Ishikawa (cell line): ENCODE results near the gene KNTC1.

Experiments used
- CEBPB ChIP-seq: IDR thresholded peaks from 2 replicates; pipeline ENCODE4 v1.6.1; 2012
- CREB1 ChIP-seq: IDR thresholded peaks from 2 replicates; pipeline ENCODE4 v1.6.1; 2012; ENCODE audit warnings: low read depth
- EGR1 ChIP-seq: IDR thresholded peaks from 2 replicates; pipeline ENCODE4 v1.6.1; 2012
- EP300 ChIP-seq: IDR thresholded peaks from 2 replicates; pipeline ENCODE4 v1.6.1; 2012; ENCODE audit warnings: borderline replicate concordance
- FOXM1 ChIP-seq: IDR thresholded peaks from 2 replicates; pipeline ENCODE4 v1.6.1; 2012; ENCODE audit warnings: low read depth, borderline replicate concordance
- MAX ChIP-seq: IDR thresholded peaks from 2 replicates; pipeline ENCODE4 v1.6.1; 2012
- NFIC ChIP-seq: IDR thresholded peaks from 2 replicates; pipeline ENCODE4 v1.6.1; 2012
- RAD21 ChIP-seq: IDR thresholded peaks from 2 replicates; pipeline ENCODE4 v1.6.1; 2012; ENCODE audit warnings: low read depth
- REST ChIP-seq: IDR thresholded peaks from 2 replicates; pipeline ENCODE4 v1.6.1; 2012; ENCODE audit warnings: low read depth, mild to moderate bottlenecking
- TAF1 ChIP-seq: IDR thresholded peaks from 2 replicates; pipeline ENCODE4 v1.6.1; 2012; ENCODE audit warnings: low read depth, mild to moderate bottlenecking
- TCF12 ChIP-seq: IDR thresholded peaks from 2 replicates; pipeline ENCODE4 v1.6.1; 2012; ENCODE audit warnings: low read depth
- TEAD4 ChIP-seq: IDR thresholded peaks from 2 replicates; pipeline ENCODE4 v1.6.1; 2012
- USF1 ChIP-seq: IDR thresholded peaks from 2 replicates; pipeline ENCODE4 v1.6.1; 2012
- YY1 ChIP-seq: IDR thresholded peaks from 2 replicates; pipeline ENCODE4 v1.6.1; 2012; ENCODE audit warnings: low read depth
- ZBTB7A ChIP-seq: IDR thresholded peaks from 2 replicates; pipeline ENCODE4 v1.6.1; 2012; ENCODE audit warnings: low read depth

The KNTC1 gene

GRCh38 chr12:122563361-122563760 is 36.3 kb downstream of the KNTC1 start:
- TF ChIP-seq NFIC: no peak
- TF ChIP-seq TEAD4: no peak
- TF ChIP-seq FOXM1: no peak
- TF ChIP-seq TAF1: no peak
- no peak for TF ChIP-seq REST
- TF ChIP-seq USF1: no peak
- TF ChIP-seq CEBPB: no peak
- TF ChIP-seq EGR1: no peak
- TF ChIP-seq RAD21: no peak
- no peak for TF ChIP-seq CREB1
- TF ChIP-seq ZBTB7A: no peak
- TF ChIP-seq MAX: no peak
- TF ChIP-seq YY1: no peak
- no peak for TF ChIP-seq TCF12
- TF ChIP-seq EP300: no peak

GRCh38 chr12:122569288-122569687 is 42.2 kb downstream of the KNTC1 start:
- TF ChIP-seq ZBTB7A (no peak), CEBPB (no peak)

- TF ChIP-seq ZBTB7A (no peak), NFIC (no peak), RAD21 (no peak), TAF1 (no peak), REST (no peak), TCF12 (no peak), CREB1 (no peak), MAX (no peak), YY1 (no peak), FOXM1 (no peak), CEBPB (no peak), EP300 (no peak), TEAD4 (no peak), USF1 (no peak), EGR1 (no peak)
Observed at GRCh38 chr12:122571821-122572220, 44.8 kb downstream of the KNTC1 start.

GRCh38 chr12:122584177-122584863 is 57.3 kb downstream of the KNTC1 start:
- TF ChIP-seq NFIC: no peak
- TF ChIP-seq TCF12: no peak

GRCh38 chr12:122590990-122591389 is 63.9 kb downstream of the KNTC1 start:
- no peak for TF ChIP-seq REST
- no peak for TF ChIP-seq CREB1
- TF ChIP-seq RAD21: no peak
- no peak for TF ChIP-seq TCF12
- TF ChIP-seq ZBTB7A: no peak
- no peak for TF ChIP-seq TAF1
- TF ChIP-seq YY1: no peak
- TF ChIP-seq FOXM1: no peak
- TF ChIP-seq USF1: no peak
- TF ChIP-seq MAX: no peak
- TF ChIP-seq TEAD4: no peak
- no peak for TF ChIP-seq NFIC
- TF ChIP-seq EGR1: no peak
- no peak for TF ChIP-seq EP300
- TF ChIP-seq CEBPB: no peak
